NCI-H146 treated with DMSO at 0.1 percent for 48 hours (cell line): ENCODE data around the gene TSGA10IP.

Experiments
- DNase-seq: peaks from one replicate; lab custom pipeline; 2025; ENCODE audit not compliant: unreplicated experiment; lab: John Stamatoyannopoulos, UW

The TSGA10IP gene

GRCh38 chr11:66003291-66003690 is 58.0 kb downstream of the TSGA10IP start:
- no peak for DNase-seq

GRCh38 chr11:66004186-66004585 is 58.9 kb downstream of the TSGA10IP start:
- no peak for DNase-seq

GRCh38 chr11:66006134-66006890 is 61.0 kb downstream of the TSGA10IP start:
- DNase-seq, result no peak

GRCh38 chr11:66006891-66007176 is 61.6 kb downstream of the TSGA10IP start:
- no peak for DNase-seq

GRCh38 chr11:66007201-66007634 is 61.9 kb downstream of the TSGA10IP start:
- DNase-seq, result no peak

- DNase-seq, result no peak
These were observed 62.8 kb downstream of the TSGA10IP start for GRCh38 chr11:66008095-66008467.

GRCh38 chr11:66008468-66009101 is 63.3 kb downstream of the TSGA10IP start:
- DNase-seq, result no peak
